OCI-LY1 (cell line): ENCODE data around the gene SUPT3H.

ENCODE experiments used
- H2AFZ ChIP-seq: fragments of 200-600 bp; sonication (generic), shearing (Covaris generic); 2 replicates; pipeline ENCODE4 v1.6.0; 2014; ENCODE audit warnings: antibody characterized with exemption, mild to moderate bottlenecking, low read length
- H3F3A ChIP-seq: fragments of 200-600 bp; sonication (generic), shearing (Covaris generic); 2 replicates; pipeline ENCODE4 v1.6.0; 2014; ENCODE audit warnings: mild to moderate bottlenecking, antibody characterized with exemption, low read length, moderate library complexity; ENCODE audit not compliant: insufficient read depth
- H3K27ac ChIP-seq: fragments of 200-600 bp; sonication (generic); 2 replicates; pipeline ENCODE4 v1.5.1; 2014; ENCODE audit warnings: low read length, mixed run types, mild to moderate bottlenecking, low read depth; ENCODE audit not compliant: poor library complexity, severe bottlenecking
- H3K27me3 ChIP-seq: fragments of 200-600 bp; sonication (generic); 2 replicates; pipeline ENCODE4 v1.6.0; 2014; ENCODE audit warnings: antibody characterized with exemption, mild to moderate bottlenecking, low read length, moderate library complexity; ENCODE audit not compliant: insufficient read depth
- H3K36me3 ChIP-seq: fragments of 200-600 bp; sonication (generic); 2 replicates; pipeline ENCODE4 v1.6.1; 2014; ENCODE audit warnings: mild to moderate bottlenecking, antibody characterized with exemption, low read length, moderate library complexity, mixed read lengths; ENCODE audit not compliant: insufficient read depth
- H3K4me1 ChIP-seq: fragments of 200-600 bp; sonication (generic); 2 replicates; pipeline ENCODE4 v1.5.1; 2014; ENCODE audit warnings: mild to moderate bottlenecking, low read length, moderate library complexity; ENCODE audit not compliant: insufficient read depth, severe bottlenecking
- H3K4me2 ChIP-seq: fragments of 200-600 bp; sonication (generic), shearing (Covaris generic); 2 replicates; pipeline ENCODE4 v1.6.1; 2014; ENCODE audit warnings: low read length
- H3K4me3 ChIP-seq: fragments of 200-600 bp; sonication (generic); 2 replicates; pipeline ENCODE4 v1.5.1; 2014; ENCODE audit warnings: low read length, low read depth, mild to moderate bottlenecking, mixed read lengths; ENCODE audit not compliant: poor library complexity, severe bottlenecking
- H3K79me2 ChIP-seq: fragments of 200-600 bp; shearing (Covaris generic); 2 replicates; pipeline ENCODE4 v1.6.1; 2016; ENCODE audit warnings: mixed run types, low read length, mixed read lengths; ENCODE audit not compliant: insufficient read depth
- H3K9ac ChIP-seq: fragments of 200-600 bp; sonication (generic), shearing (Covaris generic); 2 replicates; pipeline ENCODE4 v1.6.1; 2014; ENCODE audit warnings: mild to moderate bottlenecking, low read length, mixed read lengths
- H3K9me2 ChIP-seq: fragments of 200-600 bp; sonication (generic), shearing (Covaris generic); 2 replicates; pipeline ENCODE4 v1.6.1; 2014; ENCODE audit warnings: low read depth, mild to moderate bottlenecking, low read length, mixed read lengths
- H3K9me3 ChIP-seq: fragments of 200-600 bp; shearing (Covaris generic); 2 replicates; pipeline ENCODE4 v1.6.1; 2014; ENCODE audit warnings: low read length, mixed read lengths
- H4K20me1 ChIP-seq: fragments of 200-600 bp; sonication (generic), shearing (Covaris generic); 2 replicates; pipeline ENCODE4 v1.6.0; 2016; ENCODE audit warnings: mild to moderate bottlenecking, low read length; ENCODE audit not compliant: insufficient read depth
- EZH2 ChIP-seq: fragments of 200-600 bp; sonication (generic), shearing (Covaris generic); IDR thresholded peaks from 2 replicates; pipeline ENCODE4 v1.8.0; 2017; ENCODE audit warnings: borderline replicate concordance, mixed run types, mild to moderate bottlenecking, antibody characterized with exemption, low read length, moderate library complexity, mixed read lengths
- TF ChIP-seq, protein P1 (sequence below): fragments of 200-600 bp; sonication (generic), shearing (Covaris generic); IDR thresholded peaks from 2 replicates; pipeline ENCODE4 v1.5.1; 2017; ENCODE audit warnings: mild to moderate bottlenecking, antibody characterized with exemption, low read length, moderate library complexity, mixed read lengths

Gene SUPT3H

DNA sequence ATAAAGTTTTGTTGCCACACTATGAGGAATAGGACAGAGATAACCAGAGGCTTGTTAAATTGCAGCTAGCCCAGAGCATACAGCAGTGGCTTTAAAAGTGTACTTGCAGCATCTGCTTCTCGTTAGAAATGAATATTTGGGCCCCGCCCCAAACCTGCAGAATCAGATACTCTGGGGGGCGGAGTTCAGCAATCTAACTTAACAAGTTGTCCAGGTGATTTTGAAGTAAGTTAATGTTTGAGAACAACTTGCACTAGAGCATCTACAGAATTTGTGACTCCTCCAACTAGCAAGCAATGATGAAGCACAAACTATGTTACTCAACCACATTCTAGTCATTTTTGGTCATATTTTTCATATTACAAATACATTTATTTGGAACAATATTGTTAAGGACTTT, 10.6 kb upstream of the SUPT3H start:
- Histone ChIP-seq H4K20me1 (no peaks in the 10 kb centered on the region), H2AFZ (no peak overlapping the region), H3K79me2 (no peaks in the 10 kb centered on the region)

DNA sequence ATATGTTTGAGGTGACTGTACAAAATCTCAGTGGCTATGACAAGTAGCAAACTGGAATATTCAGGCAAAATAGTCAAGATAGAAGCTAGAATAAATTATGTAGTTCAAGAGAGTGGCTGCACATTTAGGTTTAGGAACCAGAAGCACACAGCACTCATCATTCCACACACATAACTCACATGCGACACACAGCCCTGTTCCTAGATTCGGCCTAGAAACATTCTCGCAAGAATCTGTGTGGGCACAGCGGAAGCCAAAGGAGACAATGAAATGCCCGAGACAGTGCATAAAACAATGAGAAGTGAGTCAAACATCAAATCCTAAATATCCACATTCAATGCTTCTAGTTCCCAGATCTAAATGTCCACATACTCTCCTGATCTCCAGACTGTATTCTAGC, 9.5 kb upstream of the SUPT3H start:
- no peak overlapping the region for H3K27ac ChIP-seq
- no peaks in the 10 kb centered on the region for H3K27me3 ChIP-seq
- H3K4me3 ChIP-seq: no peak overlapping the region
- H4K20me1 ChIP-seq: no peaks in the 10 kb centered on the region
- no peaks in the 10 kb centered on the region for H3K9me2 ChIP-seq
- no peaks in the 10 kb centered on the region for H3K36me3 ChIP-seq
- TF ChIP-seq, protein P1, sequence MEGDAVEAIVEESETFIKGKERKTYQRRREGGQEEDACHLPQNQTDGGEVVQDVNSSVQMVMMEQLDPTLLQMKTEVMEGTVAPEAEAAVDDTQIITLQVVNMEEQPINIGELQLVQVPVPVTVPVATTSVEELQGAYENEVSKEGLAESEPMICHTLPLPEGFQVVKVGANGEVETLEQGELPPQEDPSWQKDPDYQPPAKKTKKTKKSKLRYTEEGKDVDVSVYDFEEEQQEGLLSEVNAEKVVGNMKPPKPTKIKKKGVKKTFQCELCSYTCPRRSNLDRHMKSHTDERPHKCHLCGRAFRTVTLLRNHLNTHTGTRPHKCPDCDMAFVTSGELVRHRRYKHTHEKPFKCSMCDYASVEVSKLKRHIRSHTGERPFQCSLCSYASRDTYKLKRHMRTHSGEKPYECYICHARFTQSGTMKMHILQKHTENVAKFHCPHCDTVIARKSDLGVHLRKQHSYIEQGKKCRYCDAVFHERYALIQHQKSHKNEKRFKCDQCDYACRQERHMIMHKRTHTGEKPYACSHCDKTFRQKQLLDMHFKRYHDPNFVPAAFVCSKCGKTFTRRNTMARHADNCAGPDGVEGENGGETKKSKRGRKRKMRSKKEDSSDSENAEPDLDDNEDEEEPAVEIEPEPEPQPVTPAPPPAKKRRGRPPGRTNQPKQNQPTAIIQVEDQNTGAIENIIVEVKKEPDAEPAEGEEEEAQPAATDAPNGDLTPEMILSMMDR: no peak
- TF ChIP-seq EZH2: no peak
- no peak overlapping the region for H3K9ac ChIP-seq
- no peak overlapping the region for H3K4me2 ChIP-seq
- H3K9me3 ChIP-seq: no peaks in the 10 kb centered on the region
- no peak overlapping the region for H2AFZ ChIP-seq
- H3K4me1 ChIP-seq: no peaks in the 10 kb centered on the region
- no peaks in the 10 kb centered on the region for H3K79me2 ChIP-seq
- H3F3A ChIP-seq: no peaks in the 10 kb centered on the region

More for the DNA sequence above, 10.6 kb upstream of the SUPT3H start:
- TF ChIP-seq, protein P1: no peak
- no peak for TF ChIP-seq EZH2
- Histone ChIP-seq H3K9ac (no peak overlapping the region), H3K27me3 (no peaks in the 10 kb centered on the region), H3K36me3 (no peaks in the 10 kb centered on the region), H3K4me2 (no peak overlapping the region), H3K9me2 (no peaks in the 10 kb centered on the region), H3K27ac (no peak overlapping the region), H3F3A (no peaks in the 10 kb centered on the region), H3K9me3 (no peaks in the 10 kb centered on the region), H3K4me1 (no peaks in the 10 kb centered on the region), H3K4me3 (no peak overlapping the region)

DNA sequence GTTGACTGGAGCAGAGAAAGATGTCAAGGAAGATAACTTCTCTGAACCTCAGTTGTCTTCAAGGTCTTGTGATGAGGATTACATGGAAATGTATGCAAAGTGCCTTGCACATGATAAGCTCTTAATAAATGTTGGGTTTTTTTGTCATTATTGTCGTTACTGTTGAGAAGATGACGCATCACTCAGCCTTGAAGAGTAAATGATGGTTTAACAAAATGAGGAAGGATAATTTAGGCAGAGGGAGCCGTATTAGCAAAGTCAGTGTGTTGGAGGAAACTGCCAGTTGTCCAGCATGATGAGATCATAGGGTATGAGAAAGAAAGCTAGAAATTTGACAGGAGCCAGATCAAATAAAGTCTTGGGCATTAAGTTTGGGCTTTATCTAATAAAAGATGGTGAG, 8.8 kb upstream of the SUPT3H start:
- Histone ChIP-seq H3K79me2 (no peaks in the 10 kb centered on the region), H4K20me1 (no peaks in the 10 kb centered on the region), H2AFZ (no peak overlapping the region), H3K9me3 (no peaks in the 10 kb centered on the region), H3K4me1 (no peaks in the 10 kb centered on the region), H3K36me3 (no peaks in the 10 kb centered on the region), H3K27ac (no peak overlapping the region), H3K4me3 (no peak overlapping the region), H3K4me2 (no peak overlapping the region), H3F3A (no peaks in the 10 kb centered on the region), H3K9me2 (no peaks in the 10 kb centered on the region), H3K27me3 (no peaks in the 10 kb centered on the region), H3K9ac (no peak overlapping the region)
- TF ChIP-seq, protein P1: no peak
- no peak for TF ChIP-seq EZH2
